ENCODE measurements around the gene PDS5A.
"Not testable (repeated sequence)": the region's sequence is repeated elsewhere in the genome, so short reads cannot be mapped to it uniquely, and the experiment has no call there.

Gene PDS5A

GRCh38 chr4:39977489-39978377, at the start of gene PDS5A:
PDS5A (minus strand) TSS chr4:39977911; CDS start chr4:39976577, 1,334 bp downstream.
- peak; percentile 85 for DNase-seq

- DNase-seq, result not testable (repeated sequence)
Observed at GRCh38 chr4:40024049-40024448, 46.3 kb upstream of the PDS5A start.

- DNase-seq, result not testable (repeated sequence)
Observed at GRCh38 chr4:40021116-40021515, 43.4 kb upstream of the PDS5A start.

- no peak for DNase-seq
Observed at GRCh38 chr4:40020221-40020620, 42.5 kb upstream of the PDS5A start.

GRCh38 chr4:40016007-40016406, 38.3 kb upstream of the PDS5A start:
- DNase-seq, result no peak

- no peak for DNase-seq
Observed at GRCh38 chr4:40003986-40004385, 26.3 kb upstream of the PDS5A start.

- no peak for DNase-seq
Observed at GRCh38 chr4:40000711-40001110, 23.0 kb upstream of the PDS5A start.

GRCh38 chr4:39998659-39999345, 21.1 kb upstream of the PDS5A start:
- no peak for DNase-seq

GRCh38 chr4:39996811-39997210, 19.1 kb upstream of the PDS5A start:
- DNase-seq, result no peak

GRCh38 chr4:39994406-39994805, 16.7 kb upstream of the PDS5A start:
- no peak for DNase-seq

GRCh38 chr4:39989381-39989780, 11.7 kb upstream of the PDS5A start:
- not testable (repeated sequence) for DNase-seq

GRCh38 chr4:39987485-39987884, 9.8 kb upstream of the PDS5A start:
- no peak for DNase-seq

GRCh38 chr4:39978904-39979303, 1.2 kb upstream of the PDS5A start:
- DNase-seq, result no peak

- DNase-seq, result no peak
Observed at GRCh38 chr4:39978378-39978775, 666 bp upstream of the PDS5A start.

GRCh38 chr4:39976945-39977488, 694 bp downstream of the PDS5A start:
- peak; percentile 32 for DNase-seq

- DNase-seq, result peak; percentile 44
Observed at GRCh38 chr4:39976141-39976944, 1.4 kb downstream of the PDS5A start.

- DNase-seq, result no peak
Observed at GRCh38 chr4:39975488-39976089, 2.1 kb downstream of the PDS5A start.

GRCh38 chr4:39973052-39973451, 4.7 kb downstream of the PDS5A start:
- DNase-seq, result not testable (repeated sequence)

- no peak for DNase-seq
Observed at GRCh38 chr4:39970671-39971640, 6.8 kb downstream of the PDS5A start.

- no peak for DNase-seq
Observed at GRCh38 chr4:39963656-39964055, 14.1 kb downstream of the PDS5A start.

- DNase-seq, result no peak
Observed at GRCh38 chr4:39961311-39961877, 16.3 kb downstream of the PDS5A start.
